ENCODE measurements around the gene TMEM200C.

The TMEM200C gene

GRCh38 chr18:5937795-5938194 lies 42.5 kb upstream of the TMEM200C start:
- no peak for TF ChIP-seq CTCF (IDR thresholded peaks at IDR 0.05; ENCODE audit: control insufficient read depth, extremely low read depth, insufficient read depth)
- no peak for DNase-seq (ENCODE audit: low read depth)
- no peak overlapping the region for H3K4me3 ChIP-seq (ENCODE audit: low read depth, low read length)

DNA sequence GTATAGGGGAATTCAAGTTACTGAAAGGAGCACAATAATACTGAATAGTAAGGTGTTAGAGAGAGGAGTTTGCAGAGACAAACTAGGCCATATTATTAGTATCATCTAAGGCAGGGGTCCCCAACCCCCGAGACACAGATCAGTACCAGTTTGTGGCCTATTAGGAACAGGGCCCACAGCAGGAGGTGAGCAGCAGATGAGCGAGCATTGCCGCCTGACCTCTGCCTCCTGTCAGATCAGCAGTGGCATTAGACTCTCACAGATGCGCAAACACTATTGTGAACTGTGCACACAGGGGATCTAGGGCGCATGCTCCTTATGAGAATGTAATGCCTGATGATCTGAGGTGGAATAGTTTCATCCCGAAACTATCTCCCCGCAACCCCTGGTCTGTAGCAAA lies 41.8 kb upstream of the TMEM200C start:
- no peak for TF ChIP-seq CTCF (IDR thresholded peaks at IDR 0.05; ENCODE audit: control insufficient read depth, extremely low read depth, insufficient read depth)
- no peak for DNase-seq (ENCODE audit: low read depth)
- H3K4me3 ChIP-seq (ENCODE audit: low read depth, low read length): no peak overlapping the region

- TF ChIP-seq CTCF (IDR thresholded peaks at IDR 0.05; ENCODE audit: control insufficient read depth, extremely low read depth, insufficient read depth): no peak
Measured at GRCh38 chr18:5930789-5931188, 35.5 kb upstream of the TMEM200C start.

DNA sequence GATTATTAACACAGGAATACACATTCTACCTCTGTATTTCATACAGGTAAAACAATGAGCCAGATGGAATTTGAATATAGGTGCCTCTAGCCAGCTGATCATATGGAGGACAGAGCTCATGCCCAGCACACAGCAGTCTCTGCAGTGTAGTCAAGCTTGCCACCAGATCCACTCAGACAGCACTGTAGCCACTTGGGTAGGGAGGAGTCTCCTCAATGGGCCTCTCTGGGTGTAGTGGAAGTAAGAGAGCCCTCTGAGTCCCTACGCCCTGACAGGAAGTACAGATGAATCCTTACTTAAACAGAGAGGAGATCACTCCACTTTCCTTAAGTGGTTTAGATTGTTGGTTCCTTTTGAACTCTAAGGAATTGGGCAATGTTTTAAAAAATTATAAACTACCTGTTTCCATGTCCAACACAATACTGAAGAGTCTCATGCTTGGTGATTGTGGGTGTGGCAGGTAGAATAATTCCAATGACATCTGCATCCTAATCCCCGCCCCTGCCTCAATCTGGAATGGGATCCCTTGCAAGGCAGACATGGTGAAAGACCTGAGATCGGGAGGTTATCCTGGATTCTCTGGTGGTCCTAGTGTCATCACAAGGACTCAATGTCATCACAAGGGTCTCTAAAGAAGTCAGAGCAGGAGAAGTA lies 23.0 kb upstream of the TMEM200C start:
- TF ChIP-seq CTCF (IDR thresholded peaks at IDR 0.05; ENCODE audit: control insufficient read depth, extremely low read depth, insufficient read depth): no peak
- no peak for DNase-seq (ENCODE audit: low read depth)

More at GRCh38 chr18:5930789-5931188, 35.5 kb upstream of the TMEM200C start:
- no peak for DNase-seq (ENCODE audit: low read depth)
- no peak overlapping the region for H3K4me3 ChIP-seq (ENCODE audit: low read depth, low read length)

GRCh38 chr18:5914951-5915350 lies 19.6 kb upstream of the TMEM200C start:
- DNase-seq (ENCODE audit: low read depth): no peak
- H3K4me3 ChIP-seq (ENCODE audit: low read depth, low read length): no peak overlapping the region
- TF ChIP-seq CTCF (IDR thresholded peaks at IDR 0.05; ENCODE audit: control insufficient read depth, extremely low read depth, insufficient read depth): no peak

More for the DNA sequence above, 23.0 kb upstream of the TMEM200C start:
- no peak overlapping the region for H3K4me3 ChIP-seq (ENCODE audit: low read depth, low read length)

DNA sequence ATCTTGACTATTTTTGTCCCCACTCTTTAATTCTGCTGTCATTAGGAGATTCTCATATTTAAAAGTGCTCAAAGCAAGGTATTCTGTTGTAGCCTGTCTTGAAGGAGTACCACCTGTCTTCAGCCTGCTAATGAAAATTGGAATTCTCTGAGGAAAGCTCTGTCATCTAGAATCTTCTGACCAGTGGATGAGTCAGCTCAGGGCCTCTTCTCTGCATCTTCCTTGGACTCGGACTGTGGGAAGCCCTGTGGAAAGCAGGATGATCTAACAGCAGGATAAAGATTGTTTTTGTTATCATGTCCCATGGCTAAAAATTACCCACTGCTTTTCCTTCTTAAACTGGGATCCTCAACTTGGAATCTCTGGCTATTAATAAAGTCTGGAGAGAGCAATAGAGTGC lies 18.7 kb upstream of the TMEM200C start:
- no peak for TF ChIP-seq CTCF (IDR thresholded peaks at IDR 0.05; ENCODE audit: control insufficient read depth, extremely low read depth, insufficient read depth)
- DNase-seq (ENCODE audit: low read depth): no peak
- no peak overlapping the region for H3K4me3 ChIP-seq (ENCODE audit: low read depth, low read length)

GRCh38 chr18:5912566-5912965 lies 17.2 kb upstream of the TMEM200C start:
- TF ChIP-seq CTCF (IDR thresholded peaks at IDR 0.05; ENCODE audit: control insufficient read depth, extremely low read depth, insufficient read depth): no peak

More at GRCh38 chr18:5912566-5912965, 17.2 kb upstream of the TMEM200C start:
- no peak for DNase-seq (ENCODE audit: low read depth)
- H3K4me3 ChIP-seq (ENCODE audit: low read depth, low read length): no peak overlapping the region
